ENCODE data around the gene CFAP298. TPM values are rescaled to one million over a fixed set of nuclear protein-coding genes. Genes with fewer than 3 reads are reported as not detected.
A peak's percentile ranks its signal among the peaks of the same experiment; 100 is the strongest.
"Not testable (repeated sequence)": the region's sequence is repeated elsewhere in the genome, so short reads cannot be mapped to it uniquely, and the experiment has no call there.

Gene CFAP298
- total RNA-seq: 26.0 TPM
- 10 to 100 TPM; 29.0 to 34.8 (median 31.8) TPM for polyA plus RNA-seq (ENCODE audit: insufficient read depth in 1 of 8, insufficient read length in 8 of 8, low replicate concordance in 1 of 8)
- long read RNA-seq, donor 1, partial matches to known transcripts: 0 of 6 reads
- long read RNA-seq, donor 1, other reads (novel, unspliced or antisense): 0 of 6 reads
- long read RNA-seq, donor 2, partial matches to known transcripts: 0 of 2 reads
- long read RNA-seq, donor 2, other reads (novel, unspliced or antisense): 0 of 2 reads
- long read RNA-seq, donor 3, transcript CFAP298-201 (7 exons, 1,692 nt): major isoform, 11 of 19 reads
- long read RNA-seq, donor 3, transcript CFAP298-203 (5 exons, 2,503 nt): minor isoform, 6 of 19 reads
- long read RNA-seq, donor 3, partial matches to known transcripts: 0 of 19 reads
- long read RNA-seq, donor 3, other reads (novel, unspliced or antisense): 0 of 19 reads
- long read RNA-seq, donor 4, transcript CFAP298-201 (7 exons, 1,692 nt): major isoform, 8 of 13 reads
- long read RNA-seq, donor 4, partial matches to known transcripts: 0 of 13 reads
- long read RNA-seq, donor 4, other reads (novel, unspliced or antisense): 0 of 13 reads
- long read RNA-seq, donor 5, transcript CFAP298-201 (7 exons, 1,692 nt): major isoform, 22 of 27 reads
- long read RNA-seq, donor 5, partial matches to known transcripts: 0 of 27 reads
- long read RNA-seq, donor 5, other reads (novel, unspliced or antisense): 0 of 27 reads
- long read RNA-seq, donor 6, transcript CFAP298-201 (7 exons, 1,692 nt): major isoform, 19 of 22 reads
- long read RNA-seq, donor 6, partial matches to known transcripts: 0 of 22 reads
- long read RNA-seq, donor 6, other reads (novel, unspliced or antisense): 0 of 22 reads
- long read RNA-seq, donor 7, transcript CFAP298-201 (7 exons, 1,692 nt): major isoform, 10 of 15 reads
- long read RNA-seq, donor 7, partial matches to known transcripts: 0 of 15 reads
- long read RNA-seq, donor 7, other reads (novel, unspliced or antisense): 0 of 15 reads
- long read RNA-seq, donor 8, partial matches to known transcripts: 0 of 2 reads
- long read RNA-seq, donor 8, other reads (novel, unspliced or antisense): 0 of 2 reads
- long read RNA-seq, donor 9, partial matches to known transcripts: 0 of 7 reads
- long read RNA-seq, donor 9, other reads (novel, unspliced or antisense): 0 of 7 reads
- long read RNA-seq, donor 10, transcript CFAP298-201 (7 exons, 1,692 nt): major isoform, 19 of 25 reads
- long read RNA-seq, donor 10, transcript CFAP298-203 (5 exons, 2,503 nt): minor isoform, 5 of 25 reads
- long read RNA-seq, donor 10, partial matches to known transcripts: 0 of 25 reads
- long read RNA-seq, donor 10, other reads (novel, unspliced or antisense): 0 of 25 reads
- long read RNA-seq, donor 11, transcript CFAP298-201 (7 exons, 1,692 nt): major isoform, 9 of 11 reads
- long read RNA-seq, donor 11, partial matches to known transcripts: 0 of 11 reads
- long read RNA-seq, donor 11, other reads (novel, unspliced or antisense): 0 of 11 reads

GRCh38 chr21:32612075-32612998 lies at the start of gene CFAP298:
TSS of gene CFAP298 (minus strand) at chr21:32612377. CDS start at chr21:32612243, 134 bp downstream.
- WGBS (ENCODE audit: insufficient coverage): under 1% methylated on average over 80 of the region's 81 CpGs
- H3K4me1 ChIP-seq (ENCODE audit: control insufficient read depth, insufficient read depth, low read length): peaks cover 11% of the 10 kb centered on the region
- peak within 1 kb of the TSS; percentile 80 for H3K4me3 ChIP-seq (ENCODE audit: low read length)
- peak within 1 kb of the TSS; percentile 98 for H3K27ac ChIP-seq (ENCODE audit: low read length)
- H3K9me3 ChIP-seq (replicated peaks; ENCODE audit: control insufficient read depth, low read depth, low read length): no peaks in the 10 kb centered on the region
- peaks cover 12% of the 10 kb centered on the region for H3K36me3 ChIP-seq (ENCODE audit: control insufficient read depth, insufficient read depth, low read length)
- no peaks in the 10 kb centered on the region for H3K27me3 ChIP-seq (ENCODE audit: control insufficient read depth, insufficient read depth, low read length)
- DNase-seq: peak; percentile 97

- not testable (repeated sequence) for H3K4me1 ChIP-seq (ENCODE audit: control insufficient read depth, insufficient read depth, low read length); H3K27ac ChIP-seq (ENCODE audit: low read length); DNase-seq; H3K27me3 ChIP-seq (ENCODE audit: control insufficient read depth, insufficient read depth, low read length); H3K4me3 ChIP-seq (ENCODE audit: low read length)
- WGBS (ENCODE audit: insufficient coverage): 97% methylated on average over 8 of the region's 13 CpGs
- Histone ChIP-seq H3K9me3 (replicated peaks; ENCODE audit: control insufficient read depth, low read depth, low read length) (peaks cover 21% of the 10 kb centered on the region), H3K36me3 (ENCODE audit: control insufficient read depth, insufficient read depth, low read length) (peaks cover 28% of the 10 kb centered on the region)
These were observed 49.0 kb upstream of the CFAP298 start for GRCh38 chr21:32661026-32661782.

GRCh38 chr21:32658524-32658923 lies 46.3 kb upstream of the CFAP298 start:
- 100% methylated on average over 2 of the region's 9 CpGs for WGBS (ENCODE audit: insufficient coverage)

GRCh38 chr21:32653326-32653901 lies 41.2 kb upstream of the CFAP298 start:
- no peaks in the 10 kb centered on the region for H3K4me1 ChIP-seq (ENCODE audit: control insufficient read depth, insufficient read depth, low read length)
- no peak overlapping the region for H3K4me3 ChIP-seq (ENCODE audit: low read length)
- no CpG with 5 or more reads among the region's 2 CpGs for WGBS (ENCODE audit: insufficient coverage)
- H3K27ac ChIP-seq (ENCODE audit: low read length): no peak overlapping the region
- H3K36me3 ChIP-seq (ENCODE audit: control insufficient read depth, insufficient read depth, low read length): peaks cover 4% of the 10 kb centered on the region
- DNase-seq: no peak
- no peaks in the 10 kb centered on the region for H3K27me3 ChIP-seq (ENCODE audit: control insufficient read depth, insufficient read depth, low read length)
- no peaks in the 10 kb centered on the region for H3K9me3 ChIP-seq (replicated peaks; ENCODE audit: control insufficient read depth, low read depth, low read length)

More at GRCh38 chr21:32658524-32658923, 46.3 kb upstream of the CFAP298 start:
- Histone ChIP-seq H3K27ac (ENCODE audit: low read length) (no peak overlapping the region), H3K9me3 (replicated peaks; ENCODE audit: control insufficient read depth, low read depth, low read length) (peaks cover under 1% of the 10 kb centered on the region), H3K36me3 (ENCODE audit: control insufficient read depth, insufficient read depth, low read length) (peaks cover 11% of the 10 kb centered on the region), H3K4me1 (ENCODE audit: control insufficient read depth, insufficient read depth, low read length) (no peaks in the 10 kb centered on the region), H3K27me3 (ENCODE audit: control insufficient read depth, insufficient read depth, low read length) (no peaks in the 10 kb centered on the region), H3K4me3 (ENCODE audit: low read length) (no peak overlapping the region)
- DNase-seq: no peak

GRCh38 chr21:32648165-32648564 lies 36.0 kb upstream of the CFAP298 start:
- Histone ChIP-seq H3K27me3 (ENCODE audit: control insufficient read depth, insufficient read depth, low read length) (no peaks in the 10 kb centered on the region), H3K36me3 (ENCODE audit: control insufficient read depth, insufficient read depth, low read length) (peaks cover 6% of the 10 kb centered on the region), H3K4me1 (ENCODE audit: control insufficient read depth, insufficient read depth, low read length) (no peaks in the 10 kb centered on the region), H3K27ac (ENCODE audit: low read length) (no peak overlapping the region), H3K4me3 (ENCODE audit: low read length) (no peak overlapping the region), H3K9me3 (replicated peaks; ENCODE audit: control insufficient read depth, low read depth, low read length) (no peaks in the 10 kb centered on the region)
- DNase-seq: no peak

GRCh38 chr21:32645261-32646182 lies 33.3 kb upstream of the CFAP298 start:
- Histone ChIP-seq H3K9me3 (replicated peaks; ENCODE audit: control insufficient read depth, low read depth, low read length) (no peaks in the 10 kb centered on the region), H3K36me3 (ENCODE audit: control insufficient read depth, insufficient read depth, low read length) (peaks cover 11% of the 10 kb centered on the region), H3K27me3 (ENCODE audit: control insufficient read depth, insufficient read depth, low read length) (no peaks in the 10 kb centered on the region), H3K4me1 (ENCODE audit: control insufficient read depth, insufficient read depth, low read length) (no peaks in the 10 kb centered on the region), H3K4me3 (ENCODE audit: low read length) (no peak overlapping the region), H3K27ac (ENCODE audit: low read length) (no peak overlapping the region)
- WGBS (ENCODE audit: insufficient coverage): 43% methylated on average over 6 of the region's 19 CpGs
- DNase-seq: no peak

GRCh38 chr21:32641710-32642698 lies 29.8 kb upstream of the CFAP298 start:
- Histone ChIP-seq H3K4me1 (ENCODE audit: control insufficient read depth, insufficient read depth, low read length) (no peaks in the 10 kb centered on the region), H3K36me3 (ENCODE audit: control insufficient read depth, insufficient read depth, low read length) (peaks cover 17% of the 10 kb centered on the region), H3K9me3 (replicated peaks; ENCODE audit: control insufficient read depth, low read depth, low read length) (no peaks in the 10 kb centered on the region), H3K27ac (ENCODE audit: low read length) (no peak overlapping the region), H3K4me3 (ENCODE audit: low read length) (no peak overlapping the region), H3K27me3 (ENCODE audit: control insufficient read depth, insufficient read depth, low read length) (no peaks in the 10 kb centered on the region)
- 76% methylated on average over 5 of the region's 10 CpGs for WGBS (ENCODE audit: insufficient coverage)
- DNase-seq: no peak

All from muscle of leg (tissue), 16 donors.